ENCODE results near the gene GPR161. TPM values are rescaled to one million over a fixed set of nuclear protein-coding genes. Genes with fewer than 3 reads are reported as not detected.
A peak's percentile ranks its signal among the peaks of the same experiment; 100 is the strongest.

GPR161 gene
- polyA plus RNA-seq, 3 donors = 19.8 to 20.6 (median 20.5) TPM

DNA sequence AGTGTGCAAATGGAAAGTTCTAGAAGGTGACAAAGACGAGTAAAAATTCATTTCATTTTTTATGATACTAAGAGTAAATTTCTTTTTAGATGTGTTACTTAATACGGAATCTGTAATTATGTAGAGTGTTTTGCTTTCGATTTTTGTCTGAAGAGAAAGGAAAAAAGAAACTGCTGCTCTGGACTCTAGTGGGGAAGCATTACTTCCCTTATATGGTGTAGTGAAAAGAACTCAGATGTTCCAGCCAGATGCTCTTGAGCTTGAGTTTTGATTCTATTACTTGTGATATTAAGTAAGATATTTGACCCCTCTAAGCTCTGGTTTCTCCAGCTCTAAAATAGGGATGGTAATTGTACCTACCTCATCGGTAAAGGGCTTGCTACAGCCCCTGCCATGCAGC lies 12.2 kb upstream of the GPR161 start:
- DNase-seq (ENCODE audit: low read depth in 3 of 3, low spot score in 2 of 3) = no peak

DNA sequence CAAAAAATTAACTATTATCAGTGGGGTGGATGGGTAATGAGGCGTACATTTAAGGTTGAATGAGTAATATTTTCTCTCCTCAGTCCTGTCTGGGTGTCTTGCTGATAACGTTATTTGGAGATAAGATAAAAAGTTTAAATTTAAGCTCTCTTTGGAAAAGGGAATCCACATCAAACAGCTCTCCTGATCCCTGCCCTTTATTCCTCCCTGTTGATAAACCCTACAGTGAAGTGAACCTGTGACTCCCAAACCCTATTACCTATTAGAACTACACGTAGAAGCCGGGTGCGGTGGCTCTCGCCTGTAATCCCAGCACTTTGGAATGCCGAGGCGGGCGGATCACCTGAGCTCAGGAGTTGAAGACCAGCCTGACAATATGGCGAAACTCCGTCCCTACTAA lies 9.9 kb upstream of the GPR161 start:
- DNase-seq (ENCODE audit: low read depth in 3 of 3, low spot score in 2 of 3) = no peak

DNA sequence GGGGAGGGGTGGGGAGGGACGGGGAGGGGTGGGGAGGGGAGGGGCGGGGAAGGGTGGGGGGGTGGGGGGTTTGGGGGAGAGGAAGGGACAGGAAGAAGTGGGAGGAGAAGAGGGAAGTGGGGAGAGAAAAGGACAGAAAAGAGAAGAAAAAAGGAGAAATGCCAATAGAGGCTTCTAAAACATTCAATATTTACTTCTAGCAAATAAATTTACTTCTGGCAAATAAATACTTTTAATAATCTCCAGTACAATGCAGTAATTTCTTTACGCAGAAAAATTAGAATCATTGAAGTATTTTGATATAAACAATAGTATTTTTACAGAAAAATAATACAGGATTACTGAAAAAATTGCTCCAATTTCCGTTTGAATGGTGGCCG lies 9.4 kb upstream of the GPR161 start:
- no peak for DNase-seq (ENCODE audit: low read depth in 3 of 3, low spot score in 2 of 3)

DNA sequence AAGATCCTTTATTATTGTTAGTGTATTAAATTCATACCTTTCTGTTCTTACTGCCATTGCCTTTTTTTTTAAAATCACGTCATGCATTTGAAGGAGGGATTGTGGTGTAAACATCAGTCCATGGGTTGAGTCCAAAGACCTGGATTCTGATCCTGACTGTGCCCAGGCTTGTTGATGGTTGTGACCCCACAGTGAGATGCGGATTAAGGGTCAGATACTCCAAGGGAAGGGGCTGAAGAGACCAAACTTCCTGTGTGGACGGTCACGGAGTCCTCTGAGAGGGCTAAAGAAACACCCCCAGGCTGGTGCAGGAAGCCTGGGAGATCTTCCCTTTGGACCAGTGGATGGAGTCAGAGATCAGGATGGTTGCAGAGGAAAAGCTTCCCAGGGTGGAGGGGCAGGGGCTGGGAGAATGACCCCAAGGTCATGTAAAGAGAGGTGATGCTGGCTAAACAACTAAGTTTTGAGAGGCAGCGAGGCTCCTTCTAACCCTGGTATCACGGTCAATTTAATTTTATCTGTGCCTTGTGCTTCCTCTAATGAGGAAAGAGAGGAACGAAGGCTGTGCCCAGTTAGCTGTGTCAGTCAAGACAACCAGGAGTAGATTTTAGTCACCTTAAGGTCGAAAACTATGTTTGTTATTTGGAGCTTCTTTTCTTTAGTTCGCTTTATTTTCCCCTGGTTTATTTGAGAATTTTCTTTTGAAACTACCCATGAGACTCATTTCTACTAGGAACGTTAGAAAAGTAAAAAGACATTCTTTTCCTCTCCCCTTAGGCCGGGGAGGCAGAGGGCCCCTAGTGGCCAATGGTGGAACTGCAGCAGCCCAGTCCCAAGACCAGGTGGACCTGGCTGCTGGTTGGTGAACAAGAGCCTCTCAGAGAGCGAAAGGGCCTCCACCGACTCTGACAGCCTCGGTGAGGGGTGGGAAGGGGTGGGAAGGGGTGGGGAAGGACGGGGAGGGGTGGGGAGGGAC lies 8.7 kb upstream of the GPR161 start:
- DNase-seq (ENCODE audit: low read depth in 3 of 3, low spot score in 2 of 3) = peak in 1 of 3 donors; percentile 67

DNA sequence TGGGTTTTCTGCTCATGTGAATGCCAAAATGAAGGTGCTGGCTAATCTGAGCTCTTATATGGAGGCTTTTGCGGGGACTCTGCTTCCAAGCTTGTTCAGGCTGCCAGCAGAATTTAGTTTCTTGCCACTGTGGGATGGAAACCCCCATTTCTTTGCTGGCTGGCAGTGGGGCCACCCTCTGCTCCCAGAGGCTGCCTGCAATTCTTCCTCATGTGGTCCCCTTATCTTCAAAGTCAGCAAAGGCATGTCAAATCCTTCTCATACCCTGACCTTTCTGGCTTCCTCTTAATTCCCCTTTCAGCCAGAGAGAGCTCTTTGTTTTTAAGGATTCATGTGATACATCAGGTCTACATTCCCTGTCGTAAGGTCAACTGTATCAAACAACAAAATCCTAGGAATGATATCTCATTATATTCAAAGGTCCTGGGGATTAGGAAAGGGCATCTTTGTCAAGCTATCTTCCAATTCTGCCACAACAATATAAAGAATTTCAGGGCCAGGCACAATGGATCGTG lies 5.2 kb upstream of the GPR161 start:
- DNase-seq (ENCODE audit: low read depth in 3 of 3, low spot score in 2 of 3) = no peak

DNA sequence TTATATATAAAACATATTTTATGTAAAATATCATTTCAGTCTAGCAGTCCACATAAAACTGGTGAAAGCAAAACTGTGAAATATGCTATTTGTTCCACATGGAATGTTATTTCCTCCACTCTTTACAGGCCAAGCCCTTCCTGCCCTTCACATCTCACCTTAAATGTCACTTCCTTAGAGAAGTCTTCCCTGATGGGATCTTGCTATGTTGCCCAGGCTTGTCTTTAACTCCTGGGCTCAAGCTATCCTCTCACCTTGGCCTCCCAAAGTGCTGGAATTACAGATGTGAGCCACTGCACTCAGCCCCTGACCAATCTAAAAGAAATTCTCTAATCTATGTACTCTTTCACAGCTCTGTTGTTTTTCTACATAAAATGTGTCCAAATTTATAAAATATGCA lies 2.3 kb upstream of the GPR161 start:
- no peak for DNase-seq (ENCODE audit: low read depth in 3 of 3, low spot score in 2 of 3)

DNA sequence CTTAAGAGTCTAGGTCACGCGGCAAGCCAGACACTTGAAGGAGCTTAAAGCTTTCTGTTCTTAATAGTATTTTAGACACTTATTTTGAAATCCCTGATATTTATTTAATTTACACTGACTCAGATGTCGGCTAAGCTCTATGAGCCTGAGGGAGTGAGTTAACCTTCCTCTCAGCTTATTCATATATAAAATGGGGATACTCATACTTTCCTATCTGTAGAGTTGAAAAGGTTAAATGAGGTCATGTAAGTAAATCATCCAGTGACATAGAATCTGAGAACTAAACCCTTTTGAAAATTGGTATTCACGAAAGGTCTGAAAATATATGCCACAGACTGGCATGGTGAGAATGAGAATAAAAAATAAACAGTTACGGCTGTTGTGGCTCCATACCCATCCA lies 1.4 kb upstream of the GPR161 start:
- DNase-seq (ENCODE audit: low read depth in 3 of 3, low spot score in 2 of 3) = no peak

DNA sequence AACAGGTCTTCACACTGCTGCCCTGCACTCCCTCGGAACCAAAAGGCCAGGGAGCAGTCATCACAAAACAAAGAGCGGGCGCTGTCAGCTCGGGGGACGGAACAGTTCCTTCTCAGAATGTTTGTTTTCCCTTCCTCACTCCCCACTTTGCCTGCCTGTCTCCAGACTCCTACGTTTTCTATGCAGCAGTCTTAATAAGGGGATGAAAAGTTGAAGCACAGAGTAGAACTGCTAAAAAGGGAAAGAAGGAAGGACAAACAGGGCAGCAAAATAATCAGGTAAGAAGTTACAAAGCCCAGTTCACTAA lies 738 bp upstream of the GPR161 start:
- DNase-seq (ENCODE audit: low read depth in 3 of 3, low spot score in 2 of 3) = no peak

DNA sequence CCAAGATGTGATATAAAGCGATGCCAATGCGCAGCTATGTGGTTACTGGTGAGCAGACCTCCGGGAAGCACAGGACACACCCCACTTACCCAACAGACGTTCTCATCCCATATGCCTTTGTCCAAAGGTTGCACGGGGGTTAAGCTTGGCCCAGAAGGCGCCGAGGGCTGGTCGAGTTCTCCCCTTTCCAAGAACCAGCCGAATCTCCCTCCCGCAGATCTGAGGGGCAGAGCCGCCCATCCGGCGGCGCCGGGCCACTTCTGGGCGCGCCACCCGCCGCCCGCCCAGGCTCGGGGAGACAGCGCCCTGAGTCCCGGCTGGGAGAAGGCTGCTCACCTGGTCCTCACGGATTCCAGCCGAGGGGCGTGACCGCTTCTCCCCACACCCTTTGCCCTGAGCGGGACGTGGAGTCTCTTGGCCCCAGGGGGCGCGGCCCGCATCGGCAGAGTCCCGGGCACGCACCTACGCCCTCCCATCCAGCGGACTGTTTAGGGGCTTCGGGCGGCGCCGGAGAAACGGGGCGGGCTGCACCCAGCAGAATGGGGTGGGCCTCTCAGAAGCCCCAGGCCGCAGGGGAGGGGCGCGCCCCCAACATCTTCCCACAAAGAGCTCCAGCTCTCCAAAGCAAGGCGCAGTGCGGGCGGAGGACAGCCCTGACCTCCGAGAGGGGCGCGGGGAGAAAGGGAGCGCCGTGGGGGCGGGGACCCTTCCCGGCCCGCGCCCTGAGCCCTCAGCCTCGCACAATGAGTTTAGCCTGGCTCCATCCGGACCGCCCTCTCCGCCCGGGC lies 615 bp downstream of the GPR161 start:
- no peak for DNase-seq (ENCODE audit: low read depth in 3 of 3, low spot score in 2 of 3)

DNA sequence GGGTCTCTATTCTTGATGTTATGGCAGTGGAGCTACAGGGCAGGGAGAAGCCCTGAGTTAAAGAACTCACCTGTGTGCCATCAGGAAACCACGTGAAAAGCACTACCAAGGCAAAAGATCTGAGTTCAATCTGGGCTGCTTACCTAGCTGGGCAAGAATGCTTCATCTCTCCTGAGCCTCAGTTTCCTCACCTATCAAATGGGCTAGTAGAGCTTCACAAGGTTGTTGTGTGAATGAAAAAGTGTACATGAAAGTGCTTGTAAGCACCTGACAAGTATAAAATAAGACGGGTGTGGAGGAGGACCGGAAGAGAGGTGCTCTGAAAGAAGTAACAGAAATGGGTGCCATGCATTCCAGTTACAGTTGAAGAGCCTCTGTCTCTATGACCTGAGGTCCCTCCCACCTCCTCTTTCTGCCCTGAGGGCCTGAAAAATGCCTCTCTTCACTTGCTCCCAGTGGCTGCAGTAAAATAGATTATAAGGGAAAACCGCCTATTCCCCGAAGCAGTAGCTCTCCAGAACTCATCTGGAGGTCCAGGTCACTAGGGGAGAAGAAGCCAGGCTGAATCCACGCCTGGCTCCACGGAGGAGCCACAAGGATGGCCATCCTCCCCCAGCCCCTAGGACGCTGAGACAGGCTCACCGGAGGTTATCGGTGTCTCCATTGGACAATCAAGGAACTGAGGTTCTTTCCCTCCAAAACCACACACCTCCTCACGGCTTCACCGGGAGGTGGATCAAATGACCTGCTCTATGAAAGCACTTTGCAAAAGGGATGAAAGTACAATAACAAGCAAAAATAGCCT lies 1.4 kb downstream of the GPR161 start:
- no peak for DNase-seq (ENCODE audit: low read depth in 3 of 3, low spot score in 2 of 3)

DNA sequence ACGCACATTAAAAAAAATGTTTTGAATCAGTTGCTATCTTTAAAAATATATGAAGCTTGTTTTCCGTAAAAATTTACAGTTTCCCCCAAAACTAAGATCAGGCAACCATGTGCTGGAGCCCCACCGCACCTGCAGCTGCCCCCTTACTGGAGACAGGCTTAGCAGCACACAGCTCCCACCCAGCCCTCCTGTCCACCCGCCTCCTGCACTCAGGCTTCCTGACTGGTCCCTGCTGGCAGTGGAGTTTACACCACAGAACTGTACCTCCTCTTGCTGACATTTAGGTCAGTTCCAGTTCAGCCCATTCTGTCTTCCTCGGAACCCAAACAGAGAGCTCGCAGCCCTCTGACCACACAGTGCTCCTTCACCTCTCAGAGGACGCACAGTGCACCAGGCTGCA lies 2.1 kb downstream of the GPR161 start:
- DNase-seq (ENCODE audit: low read depth in 3 of 3, low spot score in 2 of 3) = no peak

DNA sequence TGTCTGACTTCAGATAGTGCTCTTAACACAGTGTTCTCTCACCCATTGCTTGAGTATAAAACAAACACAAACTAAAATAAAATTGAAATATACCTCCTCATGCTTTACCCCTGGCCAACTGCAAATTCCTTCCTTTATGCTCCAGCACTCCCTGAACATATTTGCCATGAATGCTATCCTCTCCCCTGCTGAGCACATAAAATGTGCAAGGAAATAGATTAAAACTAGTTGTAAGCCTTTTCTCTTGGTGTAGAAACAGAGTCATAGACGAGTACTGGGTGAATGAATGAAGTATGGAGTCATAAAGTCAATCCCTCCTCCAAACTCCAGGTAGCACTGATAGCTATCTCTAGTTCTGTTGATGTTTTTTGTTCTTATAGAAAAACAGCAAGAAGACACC lies 2.6 kb downstream of the GPR161 start:
- no peak for DNase-seq (ENCODE audit: low read depth in 3 of 3, low spot score in 2 of 3)

DNA sequence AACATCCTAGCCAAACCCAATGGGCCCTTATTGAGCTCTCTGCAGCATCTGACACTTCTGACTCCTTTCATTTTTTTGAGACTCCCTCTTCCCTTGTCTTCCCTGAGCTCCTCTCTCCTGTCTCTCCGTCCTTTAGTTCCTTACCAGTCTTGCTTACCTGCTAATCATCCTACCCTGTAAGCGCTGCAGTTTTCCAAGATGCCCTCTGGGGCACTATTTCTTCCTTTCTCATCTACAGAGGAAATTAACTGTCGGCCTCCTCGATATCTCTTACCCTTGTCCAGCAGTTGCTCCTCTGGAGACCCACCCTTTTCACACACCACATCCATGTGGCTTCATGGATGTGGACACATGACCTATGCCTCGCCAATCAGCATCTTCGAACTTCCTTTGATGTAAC lies 6.8 kb downstream of the GPR161 start:
- no peak for DNase-seq (ENCODE audit: low read depth in 3 of 3, low spot score in 2 of 3)

DNA sequence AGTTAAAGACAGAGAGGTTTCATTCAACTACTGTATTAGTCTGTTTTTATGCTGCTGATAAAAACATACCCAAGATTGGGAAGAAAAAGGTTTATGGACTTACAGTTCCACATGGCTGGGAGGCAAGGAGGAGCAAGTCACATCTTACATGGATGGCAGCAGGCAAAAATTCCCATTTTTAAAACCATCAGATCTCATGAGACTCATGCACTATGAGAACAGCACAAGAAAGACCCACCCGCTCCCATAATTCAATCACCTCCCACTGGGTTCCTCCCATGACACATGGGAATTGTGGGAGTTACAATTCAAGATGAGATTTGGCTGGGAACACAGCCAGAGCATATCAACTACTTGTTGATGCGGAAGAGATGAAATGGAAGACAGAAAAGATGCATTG lies 9.2 kb downstream of the GPR161 start:
- no peak for DNase-seq (ENCODE audit: low read depth in 3 of 3, low spot score in 2 of 3)

DNA sequence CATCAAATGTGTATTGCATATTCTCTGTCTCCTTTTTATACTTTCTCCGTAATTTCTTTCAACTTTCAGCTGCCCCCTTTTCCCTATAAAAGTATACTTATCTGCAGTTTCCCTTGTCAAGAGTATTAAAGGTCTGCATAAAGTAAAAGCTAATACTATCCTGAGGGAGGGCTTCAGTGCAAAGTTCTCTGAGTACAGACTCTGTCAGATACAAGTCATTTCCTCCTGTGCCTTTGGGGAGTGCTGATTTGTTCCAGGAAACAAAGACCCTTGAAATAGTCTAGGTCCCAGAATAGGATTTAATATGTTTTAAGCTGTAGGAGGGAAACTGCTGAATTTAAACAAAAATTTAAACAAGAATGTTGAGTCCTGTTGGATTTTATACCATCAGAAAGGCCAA lies 11.7 kb downstream of the GPR161 start:
- DNase-seq (ENCODE audit: low read depth in 3 of 3, low spot score in 2 of 3) = no peak

DNA sequence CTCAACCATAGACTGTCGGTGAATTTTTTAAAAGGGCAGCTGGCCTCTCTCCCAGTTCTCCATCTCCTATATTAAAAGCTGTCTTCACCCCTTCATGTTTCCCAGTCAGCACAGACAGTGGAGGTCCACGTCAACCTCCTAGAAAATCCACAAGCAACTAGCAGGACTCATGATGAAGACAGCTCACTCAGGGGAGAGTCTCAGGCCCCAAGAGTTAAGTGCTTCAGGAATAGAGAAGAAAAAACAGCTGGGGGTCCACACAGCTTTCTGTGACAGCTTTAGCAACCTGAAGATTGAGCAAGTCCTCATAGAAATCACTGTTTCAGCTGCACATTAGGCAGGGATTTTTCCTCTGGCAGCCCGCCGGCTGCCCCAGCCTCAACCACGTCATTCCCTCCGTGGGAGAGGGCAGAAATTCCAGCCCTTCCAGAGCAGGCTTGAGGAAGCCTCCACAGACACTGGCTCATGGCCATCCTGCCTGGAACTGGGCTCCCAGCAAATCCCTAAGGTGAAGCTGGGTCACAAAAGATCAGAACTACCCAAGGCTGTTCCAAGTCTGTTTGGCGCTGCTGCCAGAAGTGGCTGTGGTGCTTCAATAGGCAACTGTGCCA lies 15.2 kb downstream of the GPR161 start:
- DNase-seq (ENCODE audit: low read depth in 3 of 3, low spot score in 2 of 3) = no peak

DNA sequence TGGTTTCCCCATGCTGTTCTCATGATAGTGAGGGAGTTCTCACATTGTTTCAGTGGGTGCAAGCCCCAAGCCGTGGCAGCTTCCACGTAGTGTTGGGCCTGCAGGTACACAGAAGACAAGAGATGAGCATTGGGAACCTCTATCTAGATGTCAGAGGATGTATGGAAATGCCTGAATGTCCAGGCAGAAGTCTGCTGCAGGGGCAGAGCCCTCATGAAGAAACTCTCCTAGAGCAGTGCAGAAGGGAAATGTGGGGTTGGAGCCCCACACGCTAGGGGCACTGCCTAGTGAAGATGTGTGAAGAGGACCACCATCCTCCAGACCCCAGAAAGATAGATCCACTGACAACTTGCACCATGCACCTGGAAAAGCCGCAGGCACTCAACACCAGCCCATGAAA lies 17.0 kb downstream of the GPR161 start:
- no peak for DNase-seq (ENCODE audit: low read depth in 3 of 3, low spot score in 2 of 3)

DNA sequence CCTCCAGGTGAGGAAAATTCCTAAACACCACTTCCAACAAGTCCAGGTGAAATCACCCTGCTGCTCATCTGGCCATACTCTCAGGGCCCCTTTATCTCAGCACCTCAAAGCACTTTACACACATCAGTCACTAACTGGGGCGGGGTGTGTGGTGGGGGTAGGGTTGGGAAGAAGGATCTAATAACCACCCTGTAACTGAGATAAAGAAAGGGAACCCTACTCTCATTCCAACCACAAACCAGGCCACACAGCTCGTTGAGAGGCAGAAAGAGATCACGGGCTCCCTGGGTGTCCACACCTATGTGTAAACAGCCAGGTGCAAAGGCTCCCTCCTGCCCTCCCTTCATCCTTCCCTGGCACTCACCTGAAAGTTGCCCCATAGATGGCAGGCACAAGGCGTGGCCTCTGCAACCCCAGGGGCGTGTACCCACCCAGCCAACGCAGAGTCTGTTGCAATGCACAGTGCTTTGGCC lies 20.4 kb downstream of the GPR161 start:
- DNase-seq (ENCODE audit: low read depth in 3 of 3, low spot score in 2 of 3) = no peak

DNA sequence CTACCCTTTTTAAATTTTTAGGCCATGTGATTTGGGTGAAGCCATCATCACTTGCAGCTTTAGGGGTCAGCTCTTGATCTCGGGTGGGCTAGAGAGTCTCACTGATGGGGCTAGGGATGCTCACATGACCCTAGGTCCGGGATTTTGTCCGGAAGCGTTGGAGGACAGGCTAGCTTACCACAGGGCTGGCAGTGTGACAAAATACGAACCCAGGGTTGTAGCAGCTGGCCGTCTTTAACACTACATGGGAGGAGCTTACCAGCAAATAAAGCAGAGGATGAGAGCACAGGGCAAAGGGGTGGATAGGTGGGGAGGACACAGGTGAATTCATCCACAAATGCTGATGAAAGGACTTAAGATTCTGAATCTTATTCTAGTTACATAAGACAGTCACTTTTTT lies 21.9 kb downstream of the GPR161 start:
- DNase-seq (ENCODE audit: low read depth in 3 of 3, low spot score in 2 of 3) = no peak

DNA sequence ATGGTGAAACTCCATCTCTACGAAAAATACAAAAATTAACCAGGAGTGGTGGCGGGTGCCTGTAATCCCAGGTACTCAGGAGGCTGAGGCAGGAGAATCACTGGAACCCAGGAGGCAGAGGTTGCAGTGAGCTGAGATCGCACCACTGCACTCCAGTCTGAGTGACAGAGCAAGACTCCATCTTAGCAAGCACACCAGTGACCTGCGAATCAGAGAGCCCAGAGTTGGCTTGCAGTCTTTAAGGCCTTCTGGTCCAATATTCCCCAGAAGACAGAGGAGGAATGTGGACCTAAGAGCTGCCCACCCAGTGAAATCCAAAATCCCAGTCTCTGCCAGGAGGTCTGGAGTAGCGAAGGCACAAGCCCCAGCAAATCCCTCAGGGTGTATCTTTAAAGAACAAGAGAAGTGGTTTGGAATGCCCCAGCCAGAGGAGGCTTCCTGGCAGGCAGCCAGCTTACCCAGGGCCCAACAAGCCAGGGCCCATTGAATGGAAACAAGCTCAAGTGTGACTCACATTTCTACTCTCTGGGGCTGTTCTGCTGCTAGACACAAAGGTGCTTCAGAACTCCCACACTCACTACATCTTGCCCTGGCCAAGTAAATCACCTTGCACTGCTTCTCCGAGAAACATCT lies 23.9 kb downstream of the GPR161 start:
- no peak for DNase-seq (ENCODE audit: low read depth in 3 of 3, low spot score in 2 of 3)

Measured in right renal cortex interstitium (tissue), 3 donors.